Activated CD4-positive, alpha-beta T cell treated with anti-CD3 and anti-CD28 coated beads, Interleukin-2, amount 10 ng/mL, durations not matched to agents 7 days and 5 days (primary cell): Measurements from ENCODE around the gene RERE. TPM values are rescaled to one million over a fixed set of nuclear protein-coding genes. Genes with fewer than 3 reads are reported as not detected.

Source experiments
- CTCF ChIA-PET: fragments of 350-600 bp; sonication (Branson Sonifier 250); formaldehyde crosslinking; loops from one replicate; lab custom pipeline; 2021; ENCODE audit warnings: antibody characterized with exemption; lab: Charles Lee
- POLR2A ChIA-PET: fragments of 350-600 bp; sonication (Branson Sonifier 250); formaldehyde crosslinking; loops from one replicate; lab custom pipeline; 2021; ENCODE audit warnings: antibody characterized with exemption; lab: Charles Lee
- DNase-seq: peaks from one replicate; pipeline ENCODE4 v3.0.0-alpha.2; 2020
- H3K27ac Mint-ChIP-seq: one replicate; pipeline ENCODE4 v1.8.0; 2021; ENCODE audit warnings: mild to moderate bottlenecking, moderate library complexity, mixed read lengths
- H3K27me3 Mint-ChIP-seq: one replicate; pipeline ENCODE4 v1.8.0; 2021; ENCODE audit warnings: mixed read lengths
- H3K36me3 Mint-ChIP-seq: one replicate; pipeline ENCODE4 v1.8.0; 2021; ENCODE audit warnings: low read depth, mixed read lengths
- H3K4me1 Mint-ChIP-seq: one replicate; pipeline ENCODE4 v1.8.0; 2021; ENCODE audit warnings: mixed read lengths
- H3K4me3 Mint-ChIP-seq: one replicate; pipeline ENCODE4 v1.8.0; 2021; ENCODE audit warnings: mild to moderate bottlenecking, moderate library complexity, mixed read lengths
- H3K9me3 Mint-ChIP-seq: one replicate; pipeline ENCODE4 v1.8.0; 2021; ENCODE audit warnings: mixed read lengths
- total RNA-seq, 2 experiments: library from RNA; stranded (reverse); gene quantifications; one replicate each; pipeline ENCODE4 v1.2.3, GENCODE V29; 2021

Gene RERE
- total RNA-seq, 2 experiments from 2014 or later, result 68.5 to 68.7 TPM

DNA sequence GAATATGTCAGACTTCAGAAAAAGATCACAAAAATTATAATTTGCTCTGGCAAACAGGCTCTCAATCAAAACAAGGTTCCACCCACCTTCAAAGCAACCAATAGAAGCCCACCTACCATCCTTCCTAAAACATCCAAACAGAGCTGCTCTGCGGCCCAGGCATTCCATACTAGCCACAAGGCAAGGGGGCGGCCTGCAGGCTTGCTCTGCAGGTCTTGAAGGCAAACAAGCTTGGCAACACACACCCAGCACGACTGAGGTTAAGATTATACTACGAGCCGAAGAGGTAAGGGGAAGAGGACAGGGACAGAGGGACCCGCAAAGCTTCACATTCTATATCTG, 292.3 kb downstream of the RERE start:
- Mint-ChIP-seq H3K4me1 (peaks cover 42% of the 10 kb centered on the region), H3K27ac (no peak overlapping the region), H3K36me3 (peaks cover 31% of the 10 kb centered on the region), H3K27me3 (no peaks in the 10 kb centered on the region), H3K4me3 (no peak overlapping the region), H3K9me3 (no peaks in the 10 kb centered on the region)
- ChIA-PET POLR2A (no interaction called here), CTCF (interaction anchor here (0.8 to 1.3 kb wide), 6 partner anchors 8 to 97 kb away, joined by 3 to 5 read pairs (median 3); no protein-coding TSS in a partner anchor)
- DNase-seq, result peak; percentile 32

DNA sequence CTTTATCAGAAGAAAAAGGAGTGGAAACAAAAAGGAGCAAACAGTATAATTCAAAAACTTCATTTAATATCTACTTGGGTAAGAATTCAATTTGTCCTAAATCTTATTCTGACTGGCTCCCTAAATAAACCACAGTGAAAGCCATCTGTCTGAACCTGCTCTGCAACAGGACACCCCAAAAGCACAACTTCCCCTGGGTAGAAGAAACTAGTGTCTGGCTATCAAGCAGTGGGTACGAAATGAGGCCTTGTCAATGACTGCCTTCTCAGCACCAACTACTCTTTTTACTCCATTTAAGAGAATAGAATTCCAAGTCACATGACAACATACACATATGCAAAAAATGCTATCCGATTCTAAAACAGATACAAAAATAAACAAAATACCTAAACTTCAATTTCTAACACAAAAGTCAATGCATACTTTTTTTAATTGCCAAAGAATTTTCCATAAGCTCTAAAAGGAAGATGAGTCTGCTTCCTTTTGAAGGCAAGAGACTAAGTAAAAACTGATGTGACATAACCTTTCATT, 292.7 kb downstream of the RERE start:
- no peak overlapping the region for H3K4me3 Mint-ChIP-seq
- H3K27ac Mint-ChIP-seq, result no peak overlapping the region
- POLR2A ChIA-PET, result no interaction called here
- no peak for DNase-seq
- CTCF ChIA-PET, result interaction anchor here (0.8 to 1.3 kb wide), 3 partner anchors 15 to 97 kb away, joined by 3 to 5 read pairs (median 3); no protein-coding TSS in a partner anchor
- H3K9me3 Mint-ChIP-seq, result no peaks in the 10 kb centered on the region
- peaks cover 27% of the 10 kb centered on the region for H3K36me3 Mint-ChIP-seq
- H3K4me1 Mint-ChIP-seq, result peaks cover 41% of the 10 kb centered on the region
- H3K27me3 Mint-ChIP-seq, result no peaks in the 10 kb centered on the region

DNA sequence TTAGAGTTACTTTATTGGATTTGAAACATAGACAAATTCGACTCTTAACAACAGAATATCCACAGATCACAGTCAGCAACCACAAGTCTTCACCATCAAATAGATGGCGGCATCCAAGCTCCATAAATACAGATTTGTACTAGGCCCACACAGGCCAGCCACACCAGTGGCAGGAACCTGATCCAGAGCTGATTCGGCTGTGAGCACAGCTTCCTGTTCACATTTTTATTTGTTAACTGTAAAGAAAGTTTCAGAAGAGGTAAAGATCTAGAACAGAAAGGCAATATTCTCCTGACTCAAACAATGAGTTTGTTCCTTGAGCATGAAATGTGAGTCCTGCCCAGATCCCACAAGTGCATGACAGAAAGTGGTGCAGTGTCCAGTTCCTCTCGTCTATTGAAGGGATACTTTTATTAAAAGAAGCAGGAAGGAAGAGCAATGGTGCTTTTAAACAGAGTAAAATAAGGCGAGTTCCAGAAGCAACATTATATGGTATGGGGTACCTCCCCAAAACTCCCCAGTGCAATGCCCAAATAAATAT, 293.7 kb downstream of the RERE start:
- no peaks in the 10 kb centered on the region for H3K9me3 Mint-ChIP-seq
- CTCF ChIA-PET, result interaction anchor here (0.9 to 1.2 kb wide), 2 partner anchors 23 to 325 kb away, joined by 3 to 4 read pairs; no protein-coding TSS in a partner anchor
- DNase-seq, result peak; percentile 41
- no peaks in the 10 kb centered on the region for H3K27me3 Mint-ChIP-seq
- H3K4me3 Mint-ChIP-seq, result no peak overlapping the region
- POLR2A ChIA-PET, result interaction anchor here (1.2 kb wide), 1 partner anchor 28 kb away, joined by 3 read pairs; no protein-coding TSS in a partner anchor
- H3K36me3 Mint-ChIP-seq, result peaks cover 24% of the 10 kb centered on the region
- H3K4me1 Mint-ChIP-seq, result peaks cover 41% of the 10 kb centered on the region
- no peak overlapping the region for H3K27ac Mint-ChIP-seq

DNA sequence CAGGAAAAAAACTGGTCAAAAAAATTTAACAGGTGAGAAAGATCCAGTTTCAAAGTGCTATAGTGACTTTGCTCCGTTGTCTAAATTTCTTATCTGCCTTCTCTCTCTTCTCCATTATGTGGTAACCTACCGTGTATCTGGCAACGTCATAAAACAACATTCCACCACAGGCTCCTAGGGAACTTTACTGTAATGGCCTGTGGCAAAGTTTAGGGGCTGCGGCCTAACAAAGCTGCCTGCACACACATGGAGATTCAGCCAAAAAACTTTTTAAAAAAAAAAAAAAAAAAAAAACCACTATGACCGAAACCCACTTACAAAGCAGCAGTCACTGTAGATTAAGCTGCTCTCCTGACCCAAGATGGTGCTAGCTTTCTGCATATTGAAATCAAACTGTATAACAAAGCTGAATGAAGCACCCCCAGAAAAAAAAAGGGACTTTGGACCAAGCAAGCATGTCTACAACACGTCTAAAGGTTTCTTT, 296.9 kb downstream of the RERE start:
- Mint-ChIP-seq H3K27me3 (no peaks in the 10 kb centered on the region), H3K27ac (no peak overlapping the region), H3K4me1 (peaks cover 56% of the 10 kb centered on the region), H3K4me3 (no peak overlapping the region), H3K9me3 (no peaks in the 10 kb centered on the region), H3K36me3 (peaks cover 27% of the 10 kb centered on the region)
- no peak for DNase-seq
- CTCF ChIA-PET, result interaction anchor here (1.1 kb wide), 1 partner anchor 114 kb away, joined by 3 read pairs; no protein-coding TSS in a partner anchor
- POLR2A ChIA-PET, result no interaction called here

DNA sequence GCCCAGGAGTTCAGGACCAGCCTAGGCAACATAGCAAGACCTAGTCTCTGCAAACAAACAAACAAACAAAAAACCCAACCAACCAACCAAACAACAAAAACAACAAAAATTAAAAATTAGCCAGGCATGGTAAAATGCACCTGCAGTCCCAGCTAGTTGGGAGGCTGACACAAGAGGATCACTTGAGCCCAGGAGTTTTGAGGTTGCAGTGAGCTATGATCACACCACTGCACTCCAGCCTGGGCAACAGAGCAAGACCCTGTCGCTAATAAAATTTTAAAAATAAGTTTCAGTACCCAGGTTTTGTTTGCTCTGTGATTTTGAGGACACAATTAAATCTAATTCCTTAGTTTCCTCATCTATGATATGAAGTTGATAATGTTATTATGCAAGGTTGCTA, 298.3 kb downstream of the RERE start:
- CTCF ChIA-PET, result interaction anchor here (0.6 kb wide), 1 partner anchor 56 kb away, joined by 3 read pairs; no protein-coding TSS in a partner anchor
- no peak overlapping the region for H3K4me3 Mint-ChIP-seq
- no peak overlapping the region for H3K27ac Mint-ChIP-seq
- POLR2A ChIA-PET, result no interaction called here
- H3K36me3 Mint-ChIP-seq, result peaks cover 25% of the 10 kb centered on the region
- no peak for DNase-seq
- peaks cover 49% of the 10 kb centered on the region for H3K4me1 Mint-ChIP-seq
- no peaks in the 10 kb centered on the region for H3K9me3 Mint-ChIP-seq
- H3K27me3 Mint-ChIP-seq, result no peaks in the 10 kb centered on the region

DNA sequence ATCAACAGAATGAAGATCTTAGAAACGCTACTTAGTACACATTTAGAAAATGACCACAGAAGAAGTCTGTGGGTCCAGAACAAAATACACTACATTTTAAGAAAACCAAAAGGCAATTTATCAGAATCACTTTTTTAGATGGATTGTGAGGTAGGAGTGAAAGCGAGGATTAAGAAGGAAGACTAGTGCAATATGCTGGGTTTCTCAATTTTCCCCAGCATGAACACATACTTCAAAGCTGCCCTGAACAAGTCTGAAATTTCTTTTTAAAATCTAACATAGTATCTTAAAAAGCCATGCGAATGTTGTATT, 299.0 kb downstream of the RERE start:
- Mint-ChIP-seq H3K4me3 (no peak overlapping the region), H3K9me3 (no peaks in the 10 kb centered on the region), H3K4me1 (peaks cover 46% of the 10 kb centered on the region), H3K36me3 (peaks cover 23% of the 10 kb centered on the region), H3K27me3 (no peaks in the 10 kb centered on the region), H3K27ac (no peak overlapping the region)
- ChIA-PET CTCF (no interaction called here), POLR2A (no interaction called here)
- no peak for DNase-seq

DNA sequence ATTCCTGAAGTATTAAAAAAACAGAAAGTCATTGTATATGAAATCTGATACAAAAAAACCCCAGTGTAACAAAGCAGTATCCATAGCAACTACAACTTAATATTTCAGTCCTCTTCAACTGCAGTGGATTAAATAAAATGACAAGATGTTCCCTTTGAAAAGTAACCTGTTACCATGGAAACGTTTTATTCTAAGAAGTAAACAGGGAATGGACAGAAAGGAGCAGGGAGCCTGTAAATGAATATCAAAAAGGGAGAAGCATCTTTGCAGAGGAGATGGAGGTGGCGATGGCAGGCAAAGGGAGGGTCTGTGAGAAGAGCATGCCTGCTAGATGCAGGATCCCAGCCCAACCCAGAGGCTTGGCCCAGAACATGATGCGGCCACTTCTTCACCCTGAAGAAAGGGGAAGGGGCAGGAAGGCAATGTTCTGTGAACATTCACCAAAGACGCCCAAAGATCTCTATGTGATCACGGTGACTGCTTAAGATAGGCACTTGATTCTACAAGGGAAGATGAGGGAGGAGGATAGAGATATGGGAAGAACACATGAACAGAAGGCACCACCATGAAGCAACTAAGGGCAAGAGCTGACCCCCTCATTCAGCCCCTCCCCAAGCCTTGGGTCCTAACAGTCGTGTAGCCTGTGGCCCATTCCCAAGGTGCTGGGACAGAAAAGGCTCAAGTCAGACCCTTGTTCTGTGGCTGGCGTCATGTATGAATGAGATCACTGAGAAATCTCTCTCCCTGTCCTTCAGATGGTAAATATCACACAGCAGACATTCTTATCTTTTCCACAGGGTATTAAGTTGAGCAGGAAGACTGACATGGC, 299.6 kb downstream of the RERE start:
- peak overlapping the region; percentile 32 for H3K27ac Mint-ChIP-seq
- H3K9me3 Mint-ChIP-seq, result no peaks in the 10 kb centered on the region
- no peak overlapping the region for H3K4me3 Mint-ChIP-seq
- no peak for DNase-seq
- no peaks in the 10 kb centered on the region for H3K27me3 Mint-ChIP-seq
- ChIA-PET POLR2A (interaction anchor here (0.6 kb wide), 1 partner anchor 45 kb away, joined by 4 read pairs; no protein-coding TSS in a partner anchor), CTCF (interaction anchor here (0.6 to 1.2 kb wide), 2 partner anchors 8 to 113 kb away, joined by 3 read pairs; no protein-coding TSS in a partner anchor)
- peaks cover 43% of the 10 kb centered on the region for H3K4me1 Mint-ChIP-seq
- H3K36me3 Mint-ChIP-seq, result peaks cover 20% of the 10 kb centered on the region

DNA sequence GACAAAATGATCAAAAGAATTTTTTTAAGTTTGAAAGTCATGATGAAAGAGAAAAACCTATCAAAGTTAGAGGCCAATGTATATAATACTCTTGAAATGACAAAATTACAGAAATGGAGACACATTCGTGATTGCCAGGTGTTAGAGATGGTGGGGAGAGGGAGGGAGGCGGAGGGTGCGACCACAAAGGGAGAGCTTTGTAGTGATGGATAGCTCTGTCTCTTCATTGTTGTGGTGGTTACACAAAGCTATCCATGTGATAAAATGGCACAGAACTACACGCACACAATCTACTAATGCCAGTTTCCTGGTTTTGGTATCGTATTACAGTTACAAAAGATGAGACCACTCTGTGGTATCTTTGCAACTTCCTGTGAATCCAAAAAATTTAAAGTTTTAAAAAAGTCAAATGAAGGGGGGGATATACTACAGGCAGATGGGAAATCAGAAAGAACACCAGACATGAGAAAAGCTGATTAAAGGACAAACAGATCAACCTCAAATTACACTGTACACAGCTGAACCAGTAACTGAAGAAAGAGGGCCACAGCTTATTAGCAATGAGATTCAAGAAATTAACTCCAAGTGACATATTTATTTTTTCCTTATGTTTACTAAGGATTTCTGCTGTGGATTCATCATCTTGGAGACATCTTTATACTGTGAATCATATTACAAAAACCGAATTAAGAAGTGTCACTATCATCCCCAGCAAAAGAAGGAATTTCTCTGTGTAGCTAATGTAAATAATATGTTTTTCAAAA, 300.5 kb downstream of the RERE start:
- ChIA-PET POLR2A (interaction anchor here (0.6 kb wide), 1 partner anchor 44 kb away, joined by 4 read pairs; no protein-coding TSS in a partner anchor), CTCF (interaction anchor here (0.5 to 1.2 kb wide), 4 partner anchors 9 to 334 kb away, joined by 3 read pairs; no protein-coding TSS in a partner anchor)
- peak overlapping the region; percentile 72 for H3K27ac Mint-ChIP-seq
- H3K36me3 Mint-ChIP-seq, result peaks cover 21% of the 10 kb centered on the region
- H3K9me3 Mint-ChIP-seq, result no peaks in the 10 kb centered on the region
- DNase-seq, result no peak
- H3K27me3 Mint-ChIP-seq, result no peaks in the 10 kb centered on the region
- H3K4me3 Mint-ChIP-seq, result no peak overlapping the region
- H3K4me1 Mint-ChIP-seq, result peaks cover 46% of the 10 kb centered on the region

DNA sequence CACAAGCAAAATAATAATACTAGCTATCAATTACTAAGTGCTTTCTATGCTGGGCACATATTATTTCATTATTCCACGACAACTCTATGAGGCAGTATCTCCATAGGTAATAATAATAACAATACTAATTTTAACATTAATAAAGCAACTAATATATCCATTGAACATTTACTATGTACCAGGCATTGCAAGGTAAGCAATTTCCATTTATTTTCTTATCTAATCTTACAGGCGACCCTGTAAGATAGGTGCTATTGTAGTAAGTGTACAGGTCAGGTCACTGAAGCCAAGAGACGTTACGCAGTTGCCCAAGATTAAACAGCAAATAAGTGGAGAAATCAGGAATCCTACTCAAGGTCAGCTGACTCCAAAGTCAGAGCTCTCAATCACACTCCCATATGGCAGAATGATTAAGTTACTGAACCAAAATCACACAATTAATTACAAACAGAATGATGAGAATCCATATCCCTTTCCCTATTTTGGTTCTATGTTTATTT, 301.1 kb downstream of the RERE start:
- Mint-ChIP-seq H3K27me3 (no peaks in the 10 kb centered on the region), H3K4me1 (peaks cover 50% of the 10 kb centered on the region), H3K36me3 (peaks cover 17% of the 10 kb centered on the region), H3K27ac (no peak overlapping the region), H3K4me3 (no peak overlapping the region), H3K9me3 (no peaks in the 10 kb centered on the region)
- CTCF ChIA-PET, result interaction anchor here (0.5 to 1.3 kb wide), 5 partner anchors 9 to 335 kb away, joined by 3 to 6 read pairs (median 3); no protein-coding TSS in a partner anchor
- POLR2A ChIA-PET, result no interaction called here
- DNase-seq, result no peak

DNA sequence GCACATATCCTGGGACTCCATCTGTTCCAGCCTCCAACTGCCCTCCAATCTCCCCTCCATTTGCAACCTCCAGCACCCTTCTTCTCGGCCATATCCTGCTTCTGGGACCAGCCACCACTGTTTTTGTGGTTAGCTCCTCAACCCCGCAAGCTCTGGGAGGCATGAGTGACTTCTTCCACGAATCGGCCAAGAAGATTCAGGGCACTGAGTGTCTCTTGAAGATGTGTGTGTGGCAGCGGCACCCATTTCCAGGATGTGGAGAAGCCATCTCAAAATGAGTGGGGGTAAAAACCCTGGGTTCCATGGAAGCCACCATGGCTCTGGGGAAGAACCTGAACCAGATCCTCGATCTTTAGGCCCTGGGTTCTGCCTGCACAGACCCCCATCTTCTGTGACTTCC, 304.9 kb downstream of the RERE start:
- POLR2A ChIA-PET, result no interaction called here
- H3K4me1 Mint-ChIP-seq, result peaks cover 56% of the 10 kb centered on the region
- H3K27ac Mint-ChIP-seq, result peak overlapping the region; percentile 68
- no peak for DNase-seq
- H3K4me3 Mint-ChIP-seq, result no peak overlapping the region
- H3K9me3 Mint-ChIP-seq, result no peaks in the 10 kb centered on the region
- peaks cover 19% of the 10 kb centered on the region for H3K36me3 Mint-ChIP-seq
- H3K27me3 Mint-ChIP-seq, result no peaks in the 10 kb centered on the region
- CTCF ChIA-PET, result no interaction called here

DNA sequence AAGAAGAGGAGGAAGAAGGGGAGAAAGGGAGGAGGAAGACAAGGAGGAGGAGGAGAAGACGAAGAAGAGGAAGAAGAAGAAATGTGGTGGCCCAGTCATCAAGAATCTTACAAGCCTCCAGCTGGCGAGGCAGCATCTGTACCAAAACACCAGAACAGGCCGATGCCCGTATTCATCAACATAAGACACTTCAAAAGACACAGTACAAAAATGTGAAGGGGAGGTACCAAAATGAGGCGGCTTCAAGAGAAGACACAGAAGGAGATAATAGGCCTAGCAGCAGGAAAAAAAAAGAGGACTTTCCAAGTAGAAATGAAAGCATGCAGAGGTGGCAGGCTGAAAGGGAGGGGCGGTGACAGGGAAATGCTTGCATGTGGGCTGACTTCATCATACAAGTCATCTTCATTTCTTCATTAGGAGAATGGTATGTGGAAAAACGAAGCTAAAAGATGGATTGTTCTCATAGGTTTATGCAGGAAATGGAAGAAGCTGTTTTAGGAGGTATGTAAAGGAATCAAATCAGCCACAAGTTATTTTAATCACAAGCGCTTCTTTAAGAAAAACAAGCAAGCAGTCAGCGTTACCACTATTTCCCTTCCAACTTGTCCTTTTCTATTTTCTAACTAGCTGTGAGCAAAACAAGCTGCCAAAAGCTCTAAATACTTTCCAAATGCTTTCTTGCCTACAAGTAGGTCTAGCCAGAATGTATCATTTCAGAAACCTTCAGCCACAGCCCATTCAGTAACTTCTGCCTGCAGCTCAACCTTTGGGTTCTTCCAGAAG, 307.2 kb downstream of the RERE start:
- POLR2A ChIA-PET, result no interaction called here
- DNase-seq, result peak; percentile 63
- peak overlapping the region; percentile 55 for H3K4me3 Mint-ChIP-seq

More for the DNA sequence above, 307.2 kb downstream of the RERE start:
- no peaks in the 10 kb centered on the region for H3K27me3 Mint-ChIP-seq
- H3K36me3 Mint-ChIP-seq, result peaks cover 28% of the 10 kb centered on the region
- no peaks in the 10 kb centered on the region for H3K9me3 Mint-ChIP-seq
- CTCF ChIA-PET, result interaction anchor here (0.5 to 1.5 kb wide), 6 partner anchors 13 to 339 kb away, joined by 3 read pairs; no protein-coding TSS in a partner anchor
- H3K27ac Mint-ChIP-seq, result peak overlapping the region; percentile 88
- peaks cover 41% of the 10 kb centered on the region for H3K4me1 Mint-ChIP-seq
